B cell (primary cell): Measurements from ENCODE around the gene DDB1. TPM values are rescaled to one million over a fixed set of nuclear protein-coding genes. Genes with fewer than 3 reads are reported as not detected.

Source experiments
- ATAC-seq: fragments of 200-7000 bp; cut with Tn5 transposase; one replicate; pipeline ENCODE4 v1.10.0; 2021; ENCODE audit warnings: low read depth, mild to moderate bottlenecking, moderate number of reproducible peaks, moderate library complexity
- CTCF ChIA-PET: fragments of 350-600 bp; sonication (Branson Sonifier 250); formaldehyde crosslinking; loops from one replicate; lab custom pipeline; 2021; ENCODE audit warnings: antibody characterized with exemption, inconsistent platforms; lab: Charles Lee
- POLR2A ChIA-PET: fragments of 350-600 bp; sonication (Branson Sonifier 250); formaldehyde crosslinking; loops from one replicate; lab custom pipeline; 2021; ENCODE audit warnings: antibody characterized with exemption; lab: Charles Lee
- DNase-seq: peaks from one replicate; pipeline ENCODE4 v3.0.0; 2013
- H2AFZ ChIP-seq: 2 replicates; pipeline ENCODE4 v1.6.1; 2012; ENCODE audit warnings: mild to moderate bottlenecking, low read depth, low read length; ENCODE audit not compliant: insufficient read depth, poor library complexity, severe bottlenecking
- H3K27ac ChIP-seq, 2 donors: 1 replicate in 1 of 2; 2 replicates in 1 of 2; pipeline ENCODE4 v1.5.1; 2012 to 2013; ENCODE audit warnings: low read length in 2 of 2, mild to moderate bottlenecking in 2 of 2, moderate library complexity in 1 of 2
- H3K27me3 ChIP-seq, 4 experiments: fragments of 200-600 bp in 1 of 4; sonication (generic) in 1 of 4; replicated peaks in 1 of 4; 1 replicate in 2 of 4; 2 replicates in 2 of 4; pipeline versions ENCODE4 v1.6.1 to v1.7.0; 2013 to 2016; ENCODE audit warnings: low read length in 3 of 4, mild to moderate bottlenecking in 2 of 4, mixed read lengths in 1 of 4, moderate library complexity in 1 of 4; ENCODE audit not compliant: insufficient read depth in 4 of 4, control insufficient read depth in 3 of 4; ENCODE audit errors: control extremely low read depth in 1 of 4
- H3K36me3 ChIP-seq, 2 experiments: replicated peaks in 1 of 2; 1 replicate in 1 of 2; 2 replicates in 1 of 2; pipeline versions ENCODE4 v1.6.1 to v1.7.1; 2013; ENCODE audit warnings: low read length in 1 of 2; ENCODE audit not compliant: insufficient read depth in 2 of 2, control insufficient read depth in 1 of 2; ENCODE audit errors: control extremely low read depth in 1 of 2, extremely low read depth in 1 of 2
- H3K4me1 ChIP-seq, 2 donors: fragments of 200-600 bp in 1 of 2; sonication (generic) in 1 of 2; 1 replicate in 1 of 2; 2 replicates in 1 of 2; pipeline versions ENCODE4 v1.5.1 to v1.6.1; 2013 to 2017; ENCODE audit warnings: low read length in 2 of 2; ENCODE audit not compliant: control insufficient read depth in 2 of 2, insufficient read depth in 2 of 2
- H3K4me2 ChIP-seq: replicated peaks from 2 replicates; pipeline ENCODE3; 2012; ENCODE audit warnings: mild to moderate bottlenecking, low read depth, low read length; ENCODE audit not compliant: poor library complexity, severe bottlenecking
- H3K4me3 ChIP-seq, 5 experiments: fragments of 200-600 bp in 1 of 5; sonication (generic) in 1 of 5; 1 replicate in 3 of 5; 2 replicates in 2 of 5; pipeline versions ENCODE4 v1.5.1 to v1.7.0; 2011 to 2016; ENCODE audit warnings: low read length in 4 of 5, mild to moderate bottlenecking in 4 of 5, low read depth in 2 of 5, control low read depth in 1 of 5, moderate library complexity in 1 of 5; ENCODE audit not compliant: insufficient read depth in 1 of 5; ENCODE audit errors: control extremely low read depth in 1 of 5, extremely low read depth in 1 of 5
- H3K79me2 ChIP-seq: fragments of 200-600 bp; sonication (generic); one replicate; pipeline ENCODE4 v1.6.0; 2016; ENCODE audit warnings: low read length; ENCODE audit not compliant: control insufficient read depth, insufficient read depth
- H3K9ac ChIP-seq: fragments of 200-600 bp; sonication (generic); 2 replicates; pipeline ENCODE4 v1.6.1; 2017; ENCODE audit warnings: mild to moderate bottlenecking, low read length, moderate library complexity
- H3K9me3 ChIP-seq, 3 donors: one replicate each; pipeline versions ENCODE4 v1.6.1 to v1.7.1; 2013; ENCODE audit warnings: low read length in 2 of 3; ENCODE audit not compliant: control insufficient read depth in 2 of 3, insufficient read depth in 1 of 3; ENCODE audit errors: control extremely low read depth in 1 of 3
- H4K20me1 ChIP-seq: 2 replicates; pipeline ENCODE4 v1.6.0; 2012; ENCODE audit warnings: mild to moderate bottlenecking, low read length; ENCODE audit not compliant: insufficient read depth, control insufficient read depth, poor library complexity, severe bottlenecking
- H3K27ac Mint-ChIP-seq: one replicate; pipeline ENCODE4 v1.8.0; 2021; ENCODE audit warnings: mixed read lengths
- H3K27me3 Mint-ChIP-seq: one replicate; pipeline ENCODE4 v1.8.0; 2021; ENCODE audit warnings: mixed read lengths
- H3K4me1 Mint-ChIP-seq: one replicate; pipeline ENCODE4 v1.8.0; 2021; ENCODE audit warnings: mixed read lengths
- H3K4me3 Mint-ChIP-seq: one replicate; pipeline ENCODE4 v1.8.0; 2021; ENCODE audit warnings: mixed read lengths
- H3K9me3 Mint-ChIP-seq: one replicate; pipeline ENCODE4 v1.8.0; 2022; ENCODE audit warnings: mixed read lengths; ENCODE audit not compliant: insufficient read depth
- EZH2 ChIP-seq: IDR thresholded peaks from 2 replicates; pipeline ENCODE4 v1.6.1; 2012; ENCODE audit warnings: borderline replicate concordance, low read depth, mild to moderate bottlenecking, moderate library complexity, low read length; ENCODE audit not compliant: insufficient read depth, poor library complexity, severe bottlenecking
- WGBS: methylation state at CpG from one replicate; pipeline ENCODE4 v1.1.5; 2013; ENCODE audit warnings: missing lambda C conversion rate; ENCODE audit not compliant: insufficient coverage; 5-methylcytosine and 5-hydroxymethylcytosine counted together
- intact Hi-C: fragments of 100-400 bp; cut with micrococcal nuclease; formaldehyde crosslinking; loops from one replicate; pipeline ENCODE4 v1.10.0; 2022
- polyA plus RNA-seq: library from polyadenylated mRNA; depleted of rRNA; stranded (reverse); fragments of >200 nt; gene quantifications from 2 replicates; pipeline ENCODE4 v1.2.3, GENCODE V29; 2012
- total RNA-seq, 2 donors: library from RNA; stranded (reverse); fragments of 120-200 nt in 1 of 2; gene quantifications; 1 replicate in 1 of 2; 2 replicates in 1 of 2; pipeline versions ENCODE4 v1.2.3 to v1.2.4, GENCODE V29; 2013 to 2022
- TF ChIP-seq, protein P1 (sequence below): fragments of 200-600 bp; IDR thresholded peaks from one replicate; pipeline ENCODE4 v1.8.0; 2022; ENCODE audit warnings: antibody characterized with exemption, mild to moderate bottlenecking

Gene DDB1
- total and polyA plus RNA-seq, 2 donors (not counting 1 experiment from before 2014, with no cell fraction given), result 52.4 to 155 TPM

DNA sequence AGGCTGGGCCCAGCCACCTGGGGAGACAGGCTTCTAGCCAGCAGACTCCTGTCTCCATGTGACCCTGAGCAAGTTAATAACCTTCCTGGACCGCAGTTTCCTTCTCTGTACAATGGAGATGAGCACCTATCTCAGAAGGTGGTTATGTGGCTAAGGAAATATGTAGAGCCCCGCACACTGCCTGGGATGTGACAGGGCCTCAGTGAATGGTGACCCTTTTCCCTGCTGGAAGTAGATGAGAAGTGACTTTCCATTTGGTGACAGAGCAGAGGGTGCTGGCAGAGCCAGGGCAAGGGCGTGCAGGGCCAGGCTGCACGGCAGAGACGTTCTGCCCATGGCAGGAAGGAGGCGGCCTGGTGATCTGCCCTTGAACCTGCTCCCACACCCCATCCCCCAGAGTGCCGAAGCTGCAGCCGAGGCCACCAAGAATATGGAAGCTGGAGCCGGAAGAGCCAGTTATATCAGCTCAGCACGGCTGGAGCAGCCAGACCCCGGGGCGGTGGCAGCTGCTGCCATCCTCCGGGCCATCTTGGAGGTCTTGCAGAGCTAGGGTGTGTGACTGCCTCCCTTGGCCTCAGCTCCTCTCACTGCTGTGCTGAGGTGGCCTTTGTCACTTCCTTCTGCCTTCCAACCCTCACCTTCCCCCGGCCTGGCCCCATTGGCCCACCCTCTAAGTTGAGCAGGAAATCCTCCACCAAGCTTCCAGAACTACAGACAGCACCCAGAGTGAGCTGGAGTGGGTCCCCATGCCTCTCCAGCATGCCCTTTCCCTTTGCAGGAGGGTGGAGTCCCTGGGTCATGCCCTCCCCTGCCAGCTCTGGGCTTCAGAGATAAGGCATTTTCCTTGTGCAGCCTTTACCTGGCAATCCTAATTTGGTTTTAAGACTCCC, 13.3 kb upstream of the DDB1 start:
- peaks cover 30% of the 10 kb centered on the region for H3K4me1 Mint-ChIP-seq
- Histone ChIP-seq H4K20me1 (peaks cover 44% of the 10 kb centered on the region), H3K27ac (peak overlapping the region in 1 of 2 donors; percentile 66), H3K27me3 (no peaks in the 10 kb centered on the region), H3K79me2 (peaks cover 8% of the 10 kb centered on the region), H3K9me3 (no peaks in the 10 kb centered on the region), H3K36me3 (peaks cover 0 to 65% of the 10 kb centered on the region in 2 experiments), H3K4me1 (peaks cover 0 to 10% of the 10 kb centered on the region in 2 donors), H3K4me2 (no peak overlapping the region), H2AFZ (no peak overlapping the region), H3K9ac (no peak overlapping the region), H3K4me3 (no peak overlapping the region)
- no peak for ATAC-seq
- ChIA-PET CTCF (interaction anchor here (0.6 to 2.0 kb wide), 4 partner anchors 10 to 323 kb away, joined by 3 to 10 read pairs (median 4); partner anchors contain the start of genes DDB1 and TKFC), POLR2A (interaction anchor here (0.9 to 2.0 kb wide), 3 partner anchors 9 to 47 kb away, joined by 3 to 9 read pairs (median 3); partner anchors contain the start of genes CYB561A3, TMEM138 and TMEM216)
- no peak for DNase-seq
- no peak overlapping the region for H3K4me3 Mint-ChIP-seq
- TF ChIP-seq, protein P1, sequence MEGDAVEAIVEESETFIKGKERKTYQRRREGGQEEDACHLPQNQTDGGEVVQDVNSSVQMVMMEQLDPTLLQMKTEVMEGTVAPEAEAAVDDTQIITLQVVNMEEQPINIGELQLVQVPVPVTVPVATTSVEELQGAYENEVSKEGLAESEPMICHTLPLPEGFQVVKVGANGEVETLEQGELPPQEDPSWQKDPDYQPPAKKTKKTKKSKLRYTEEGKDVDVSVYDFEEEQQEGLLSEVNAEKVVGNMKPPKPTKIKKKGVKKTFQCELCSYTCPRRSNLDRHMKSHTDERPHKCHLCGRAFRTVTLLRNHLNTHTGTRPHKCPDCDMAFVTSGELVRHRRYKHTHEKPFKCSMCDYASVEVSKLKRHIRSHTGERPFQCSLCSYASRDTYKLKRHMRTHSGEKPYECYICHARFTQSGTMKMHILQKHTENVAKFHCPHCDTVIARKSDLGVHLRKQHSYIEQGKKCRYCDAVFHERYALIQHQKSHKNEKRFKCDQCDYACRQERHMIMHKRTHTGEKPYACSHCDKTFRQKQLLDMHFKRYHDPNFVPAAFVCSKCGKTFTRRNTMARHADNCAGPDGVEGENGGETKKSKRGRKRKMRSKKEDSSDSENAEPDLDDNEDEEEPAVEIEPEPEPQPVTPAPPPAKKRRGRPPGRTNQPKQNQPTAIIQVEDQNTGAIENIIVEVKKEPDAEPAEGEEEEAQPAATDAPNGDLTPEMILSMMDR, result no peak
- TF ChIP-seq EZH2, result no peak
- no peaks in the 10 kb centered on the region for H3K27me3 Mint-ChIP-seq
- H3K9me3 Mint-ChIP-seq, result no peaks in the 10 kb centered on the region
- H3K27ac Mint-ChIP-seq, result peak overlapping the region; percentile 85
- 78% methylated on average over 13 of the region's 14 CpGs for WGBS
- intact Hi-C loops, result no loop called here

DNA sequence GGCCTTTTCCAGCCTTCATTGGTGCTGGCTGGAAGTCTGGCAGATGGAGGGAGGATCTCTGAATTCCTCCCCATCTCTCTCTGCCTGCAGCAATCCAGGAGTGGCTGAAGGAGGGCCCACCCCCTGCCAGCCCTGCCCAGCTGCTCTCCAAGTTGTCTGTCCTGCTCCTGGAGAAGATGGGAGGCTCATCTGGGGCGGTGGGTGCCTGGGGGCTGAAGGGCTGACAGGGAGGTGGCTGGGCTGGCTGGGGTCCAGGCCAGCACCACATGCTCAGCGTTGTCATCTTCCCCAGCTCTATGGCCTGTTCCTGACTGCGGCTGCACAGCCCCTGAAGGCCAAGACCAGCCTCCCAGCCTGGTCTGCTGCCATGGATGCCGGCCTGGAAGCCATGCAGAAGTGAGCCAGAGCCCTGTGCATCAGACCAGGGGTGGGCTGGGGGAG, 12.3 kb upstream of the DDB1 start:
- DNase-seq (no peak), ATAC-seq (no peak)
- Histone ChIP-seq H3K9ac (no peak overlapping the region), H3K79me2 (peaks cover 4% of the 10 kb centered on the region), H3K4me1 (peaks cover 0 to 6% of the 10 kb centered on the region in 2 donors), H3K27me3 (no peaks in the 10 kb centered on the region), H3K27ac (peak overlapping the region in 1 of 2 donors; percentile 66), H3K4me2 (no peak overlapping the region), H2AFZ (no peak overlapping the region), H3K4me3 (no peak overlapping the region), H3K9me3 (no peaks in the 10 kb centered on the region), H4K20me1 (peaks cover 34% of the 10 kb centered on the region), H3K36me3 (peaks cover 0 to 55% of the 10 kb centered on the region in 2 experiments)
- intact Hi-C loops, result no loop called here
- 93% methylated on average over 4 of the region's 4 CpGs for WGBS
- no peaks in the 10 kb centered on the region for H3K27me3 Mint-ChIP-seq
- ChIA-PET POLR2A (interaction anchor here (1.1 to 2.0 kb wide), 2 partner anchors 10 to 16 kb away, joined by 3 to 9 read pairs; partner anchors contain the start of genes CYB561A3 and TMEM138), CTCF (interaction anchor here (1.0 to 2.0 kb wide), 2 partner anchors 9 to 12 kb away, joined by 3 to 10 read pairs; partner anchors contain the start of genes DDB1 and TKFC)
- H3K27ac Mint-ChIP-seq, result peak overlapping the region; percentile 85
- H3K4me3 Mint-ChIP-seq, result no peak overlapping the region
- no peaks in the 10 kb centered on the region for H3K9me3 Mint-ChIP-seq
- TF ChIP-seq, protein P1, result no peak
- no peak for TF ChIP-seq EZH2
- H3K4me1 Mint-ChIP-seq, result peaks cover 28% of the 10 kb centered on the region
